Epithelial cell of esophagus (primary cell): ENCODE measurements around the gene ANKRD24.
"Not testable (repeated sequence)": the region's sequence is repeated elsewhere in the genome, so short reads cannot be mapped to it uniquely, and the experiment has no call there.

Experiments
- DNase-seq: peaks from one replicate; pipeline ENCODE4 v3.0.0; 2010; ENCODE audit warnings: low read depth
- H3K4me3 ChIP-seq: 2 replicates; pipeline ENCODE4 v1.5.1; 2011; ENCODE audit warnings: mild to moderate bottlenecking, low read length, control low read depth
- TF ChIP-seq, protein P1 (sequence below): IDR thresholded peaks from 2 replicates; pipeline ENCODE4 v1.5.1; 2011; ENCODE audit warnings: low read depth, mild to moderate bottlenecking, low read length, control low read depth, inconsistent platforms; ENCODE audit not compliant: insufficient read depth; ENCODE audit errors: missing control alignments

The ANKRD24 gene

DNA sequence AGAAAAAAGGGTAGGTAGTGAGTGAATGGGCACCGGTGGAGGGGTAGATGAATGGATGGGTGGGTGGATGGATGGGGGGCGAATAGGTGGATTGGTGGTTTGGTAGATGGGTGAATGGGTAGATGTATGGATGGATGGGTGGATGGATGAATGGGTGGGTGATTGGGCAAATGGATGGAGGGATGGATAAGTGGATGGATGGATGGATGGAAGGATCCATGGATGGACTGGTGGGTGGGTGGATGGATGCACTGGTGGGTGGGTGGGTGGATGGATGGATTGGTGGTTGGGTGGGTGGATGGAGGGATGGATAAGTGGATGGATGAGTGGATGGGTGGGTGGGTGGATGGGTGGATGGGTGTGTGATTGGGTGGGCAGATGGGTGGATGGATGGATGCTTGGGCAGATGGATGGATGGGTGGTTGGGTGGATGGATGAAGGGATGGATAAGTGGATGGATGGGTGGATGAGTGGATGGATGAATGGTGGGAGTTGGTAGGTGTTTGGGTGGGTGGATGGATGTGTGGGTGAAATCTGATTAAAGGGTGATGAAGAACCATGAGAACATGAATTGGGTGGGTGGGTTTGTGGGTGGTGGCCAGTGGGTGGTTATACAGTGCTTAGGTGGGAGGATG is 2.3 kb downstream of the ANKRD24 start:
- TF ChIP-seq, protein P1, sequence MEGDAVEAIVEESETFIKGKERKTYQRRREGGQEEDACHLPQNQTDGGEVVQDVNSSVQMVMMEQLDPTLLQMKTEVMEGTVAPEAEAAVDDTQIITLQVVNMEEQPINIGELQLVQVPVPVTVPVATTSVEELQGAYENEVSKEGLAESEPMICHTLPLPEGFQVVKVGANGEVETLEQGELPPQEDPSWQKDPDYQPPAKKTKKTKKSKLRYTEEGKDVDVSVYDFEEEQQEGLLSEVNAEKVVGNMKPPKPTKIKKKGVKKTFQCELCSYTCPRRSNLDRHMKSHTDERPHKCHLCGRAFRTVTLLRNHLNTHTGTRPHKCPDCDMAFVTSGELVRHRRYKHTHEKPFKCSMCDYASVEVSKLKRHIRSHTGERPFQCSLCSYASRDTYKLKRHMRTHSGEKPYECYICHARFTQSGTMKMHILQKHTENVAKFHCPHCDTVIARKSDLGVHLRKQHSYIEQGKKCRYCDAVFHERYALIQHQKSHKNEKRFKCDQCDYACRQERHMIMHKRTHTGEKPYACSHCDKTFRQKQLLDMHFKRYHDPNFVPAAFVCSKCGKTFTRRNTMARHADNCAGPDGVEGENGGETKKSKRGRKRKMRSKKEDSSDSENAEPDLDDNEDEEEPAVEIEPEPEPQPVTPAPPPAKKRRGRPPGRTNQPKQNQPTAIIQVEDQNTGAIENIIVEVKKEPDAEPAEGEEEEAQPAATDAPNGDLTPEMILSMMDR = no peak
- no peak for DNase-seq
- H3K4me3 ChIP-seq = no peak overlapping the region

DNA sequence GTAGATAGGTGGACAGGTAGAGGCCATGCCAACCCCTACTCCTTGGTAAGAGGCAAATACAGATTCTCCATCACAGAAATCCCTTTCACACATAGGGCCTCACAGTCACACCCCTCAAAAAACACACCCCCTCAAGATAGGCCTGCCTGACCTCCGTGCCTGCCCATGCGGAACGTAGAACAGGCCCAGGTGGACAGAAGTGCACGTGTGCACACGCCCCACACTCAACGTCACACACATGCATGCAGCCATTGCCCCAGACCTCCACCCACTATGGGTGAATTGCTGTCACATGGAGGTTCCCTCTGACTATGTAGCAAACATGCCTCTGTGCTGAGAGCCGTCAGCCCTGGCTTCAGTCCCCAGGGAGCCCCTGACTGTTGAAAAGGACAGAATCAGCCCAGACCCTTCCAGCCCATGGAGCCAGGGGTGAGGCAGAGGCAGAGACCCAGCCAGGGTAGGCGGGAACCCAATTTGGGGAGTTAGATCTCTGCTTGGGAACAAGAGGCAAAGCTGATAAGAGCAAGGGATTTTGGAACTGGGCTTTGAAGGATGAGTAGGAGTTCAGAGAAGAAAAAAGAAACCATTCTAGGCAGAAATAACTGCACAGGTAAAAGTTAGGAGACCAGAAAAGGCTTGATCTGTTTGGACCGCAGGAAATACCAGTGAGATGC is 3.1 kb downstream of the ANKRD24 start:
- H3K4me3 ChIP-seq = no peak overlapping the region
- no peak for DNase-seq
- TF ChIP-seq, protein P1 = no peak

DNA sequence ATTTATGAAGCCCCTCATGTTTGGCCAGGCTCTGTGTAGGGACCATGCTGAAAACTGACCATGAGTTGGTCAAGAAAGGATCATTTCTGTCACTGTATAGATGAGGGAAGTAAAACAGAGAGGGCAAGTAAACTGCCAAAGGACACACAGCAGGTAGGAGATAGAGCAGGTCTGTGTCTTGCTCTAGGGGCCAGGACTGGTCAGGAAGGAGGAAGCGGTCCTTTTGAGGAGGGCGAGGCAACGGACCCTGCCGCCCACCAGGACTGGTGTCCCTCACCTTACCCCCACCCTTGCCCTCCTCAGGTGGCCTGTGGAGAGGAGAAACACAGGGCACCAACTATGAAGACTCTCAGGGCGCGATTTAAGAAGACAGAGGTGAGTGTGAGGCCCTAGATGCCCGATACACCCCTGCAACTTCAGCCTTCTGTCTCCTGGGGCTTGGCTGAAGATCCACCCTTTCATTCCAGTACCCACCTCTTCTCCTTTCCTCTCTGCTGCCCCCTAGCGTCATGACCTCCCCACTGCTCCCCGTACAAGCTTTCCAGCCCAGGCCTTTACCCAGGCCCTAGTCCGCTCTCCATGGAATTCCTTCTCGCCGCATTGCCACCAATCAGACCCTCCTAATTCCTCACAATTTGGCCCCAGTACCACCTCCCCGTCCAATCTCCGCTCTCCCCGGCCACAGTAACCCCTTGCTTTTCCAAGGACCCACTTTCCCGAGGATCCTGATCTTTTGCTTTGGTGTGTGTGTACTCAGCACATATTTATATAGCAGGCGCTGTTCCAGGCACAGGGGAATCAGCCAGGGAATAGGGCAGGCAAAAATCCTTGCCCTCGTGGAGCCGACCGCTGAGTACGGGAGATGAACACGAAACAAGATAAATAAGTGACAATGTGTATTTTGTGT is 3.9 kb downstream of the ANKRD24 start:
- DNase-seq = peak; percentile 74
- no peak overlapping the region for H3K4me3 ChIP-seq
- TF ChIP-seq, protein P1 = peak; percentile 93

DNA sequence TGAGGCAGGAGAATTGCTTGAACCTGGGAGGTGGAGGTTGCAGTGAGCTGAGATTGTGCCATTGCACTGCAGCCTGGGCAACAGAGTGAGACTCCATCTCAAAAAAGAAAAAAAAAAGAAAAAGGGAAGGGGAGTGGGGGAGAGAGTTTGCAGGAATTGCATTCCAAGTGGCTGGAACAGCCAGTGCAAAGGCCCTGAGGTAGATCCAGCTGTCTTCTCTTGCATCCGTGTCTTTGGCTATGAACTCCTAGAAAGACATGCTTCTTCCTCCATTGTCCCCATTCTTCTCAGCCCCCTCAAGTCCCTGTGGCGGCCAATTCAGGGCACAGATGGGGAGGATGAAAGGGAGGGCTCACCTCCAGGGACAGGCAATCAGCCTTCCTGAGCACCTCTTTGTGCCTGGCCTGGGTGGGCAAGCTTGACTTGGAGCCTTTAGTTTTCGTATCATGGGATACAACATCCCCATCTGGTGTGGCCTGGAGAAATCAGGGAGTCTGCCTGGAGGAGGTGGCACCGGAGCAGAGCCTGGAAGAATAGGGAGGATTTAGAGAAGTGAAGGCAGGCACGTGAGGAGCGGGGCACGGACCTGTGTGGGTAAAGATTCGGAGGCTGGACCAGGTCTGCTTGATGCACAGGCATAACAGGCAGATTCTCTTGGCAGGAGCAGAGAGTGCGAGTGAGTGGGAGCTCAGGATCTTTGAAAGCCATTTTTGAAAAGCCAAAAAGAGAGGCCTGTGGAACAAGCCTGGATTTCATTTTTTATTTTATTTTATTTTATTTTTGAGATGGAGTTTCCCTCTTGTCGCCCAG is 5.0 kb downstream of the ANKRD24 start:
- H3K4me3 ChIP-seq = no peak overlapping the region
- DNase-seq = no peak
- TF ChIP-seq, protein P1 = no peak

DNA sequence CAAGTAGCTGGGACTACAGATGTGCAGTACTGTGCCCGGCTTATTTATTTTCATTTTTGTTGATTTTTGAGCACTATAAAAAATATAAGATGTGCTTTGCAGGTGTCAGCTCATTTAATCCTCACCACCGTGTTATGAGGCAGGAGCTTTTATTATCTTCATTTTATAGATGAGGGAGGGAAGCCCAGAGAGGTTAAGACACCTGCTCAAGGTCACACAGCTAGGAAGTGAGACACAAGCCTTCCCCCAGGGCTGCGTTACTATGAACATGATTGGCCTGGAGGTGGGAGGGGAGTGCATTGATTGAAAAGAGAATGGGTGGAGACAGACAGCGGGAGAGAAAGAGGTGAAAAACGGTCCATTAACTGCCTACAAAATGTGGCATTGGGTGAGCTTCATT is 7.2 kb downstream of the ANKRD24 start:
- DNase-seq = no peak
- TF ChIP-seq, protein P1 = no peak
- no peak overlapping the region for H3K4me3 ChIP-seq

DNA sequence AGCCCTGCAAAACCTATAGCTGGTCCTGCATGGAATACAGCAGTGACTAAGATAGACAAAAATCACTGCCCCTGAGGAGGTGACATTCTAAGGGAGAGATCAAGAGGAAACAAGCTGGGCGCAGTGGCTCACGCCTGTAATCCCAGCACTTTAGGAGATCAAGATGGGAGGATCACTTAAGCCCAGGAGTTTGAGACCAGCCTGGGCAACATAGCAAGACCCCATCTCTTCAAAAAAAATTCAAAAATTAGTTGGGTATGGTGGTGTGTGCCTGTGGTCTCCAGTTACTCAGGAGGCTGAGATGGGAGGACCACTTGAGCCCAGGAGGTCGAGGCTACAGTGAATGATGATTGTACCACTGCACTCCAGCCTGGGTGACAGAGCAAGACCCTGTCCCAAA is 10.0 kb downstream of the ANKRD24 start:
- DNase-seq, H3K4me3 ChIP-seq: not testable (repeated sequence)

DNA sequence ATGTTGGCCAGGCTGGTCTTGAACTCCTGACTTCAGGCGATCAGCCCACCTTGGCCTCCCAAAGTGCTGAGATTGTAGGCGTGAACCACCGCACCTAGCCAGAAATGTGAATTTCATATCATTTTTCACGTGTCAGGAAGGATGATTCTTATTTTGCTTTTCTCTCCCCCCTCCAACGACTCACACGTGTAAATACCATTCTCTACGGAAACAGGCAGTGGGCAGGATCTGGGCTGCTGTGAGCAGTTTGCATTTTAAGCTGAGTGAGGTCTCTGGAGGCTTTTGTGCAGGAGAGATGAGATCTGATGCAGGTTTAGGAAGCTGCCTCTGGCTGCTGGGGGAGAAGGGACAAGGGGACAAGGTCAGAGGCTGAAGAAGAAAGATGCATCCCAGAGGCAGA is 11.9 kb downstream of the ANKRD24 start:
- TF ChIP-seq, protein P1 = no peak
- H3K4me3 ChIP-seq = no peak overlapping the region
- DNase-seq = no peak
